GM12872 (cell line): Measurements from ENCODE around the gene LIX1.

Source experiments
- CTCF ChIP-seq: IDR thresholded peaks from 3 replicates; pipeline ENCODE4 v1.5.1; 2011; ENCODE audit warnings: low read depth, mild to moderate bottlenecking, low read length, moderate library complexity; ENCODE audit not compliant: insufficient read depth

Gene LIX1

GRCh38 chr5:97171703-97172102 lies 29.3 kb upstream of the LIX1 start:
- no peak for TF ChIP-seq CTCF

- TF ChIP-seq CTCF = no peak
Measured at GRCh38 chr5:97167435-97167834, 25.0 kb upstream of the LIX1 start.

- TF ChIP-seq CTCF = no peak
Measured at GRCh38 chr5:97165726-97166125, 23.3 kb upstream of the LIX1 start.

- TF ChIP-seq CTCF = no peak
Measured at GRCh38 chr5:97164846-97165245, 22.4 kb upstream of the LIX1 start.

GRCh38 chr5:97163790-97164285 lies 21.4 kb upstream of the LIX1 start:
- no peak for TF ChIP-seq CTCF

GRCh38 chr5:97163360-97163764 lies 21.0 kb upstream of the LIX1 start:
- peak; percentile 25; the same call in 2 of the 3 replicates for TF ChIP-seq CTCF

GRCh38 chr5:97162045-97162444 lies 19.6 kb upstream of the LIX1 start:
- TF ChIP-seq CTCF = peak; percentile 85
